ENCODE measurements around the gene NAV2.

Gene NAV2

DNA sequence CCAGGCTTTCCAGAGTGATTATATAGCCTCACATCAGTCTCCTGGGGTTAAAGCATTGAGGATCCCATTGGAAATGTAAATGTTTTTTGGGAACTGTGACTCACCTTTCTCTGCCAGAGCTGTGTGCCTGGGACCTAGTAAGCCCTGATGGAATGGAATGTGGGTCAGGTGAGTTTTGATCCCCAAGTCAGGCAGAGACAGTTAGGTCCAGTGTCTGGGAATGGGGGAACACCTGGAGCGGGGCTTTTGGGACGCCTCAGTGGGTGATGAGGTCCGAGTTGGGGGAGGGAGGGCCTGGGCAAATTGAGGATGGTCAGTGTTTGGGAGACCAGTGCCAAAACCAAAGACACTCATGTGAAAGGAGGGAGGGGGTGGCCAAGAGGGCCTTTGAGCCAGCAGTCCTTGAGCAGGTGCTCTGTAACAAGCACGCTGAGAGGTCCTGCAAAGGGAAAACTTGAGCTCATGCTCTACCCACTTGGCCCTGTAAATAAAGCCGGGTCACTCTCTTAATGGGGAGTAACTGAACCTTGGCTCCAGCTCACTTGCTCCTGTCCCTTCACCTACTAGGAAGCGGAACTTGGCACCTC, 104.7 kb downstream of the NAV2 start:
- H3K36me3 ChIP-seq (ENCODE audit: insufficient read depth, low read length) = no peaks in the 10 kb centered on the region

DNA sequence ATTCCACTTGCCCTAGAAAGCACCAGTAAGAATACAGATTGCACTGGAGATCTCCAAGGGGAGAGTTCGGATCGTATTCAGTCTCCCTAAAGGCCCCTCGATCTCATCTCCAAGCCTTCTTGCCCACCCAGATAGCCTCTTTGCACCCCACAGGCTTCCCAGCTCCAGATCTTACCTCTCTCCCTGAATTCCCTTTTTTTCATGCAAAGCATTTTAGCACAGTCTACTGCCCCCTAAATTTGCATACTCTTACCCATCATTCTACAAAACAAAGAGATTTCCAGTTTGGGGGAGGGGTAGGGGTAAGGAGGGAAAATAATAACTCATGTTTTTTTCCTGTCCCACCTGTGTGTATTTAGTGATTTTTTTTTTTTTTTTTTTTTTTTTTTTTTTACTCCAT, 105.2 kb downstream of the NAV2 start:
- Histone ChIP-seq H3K4me1 (ENCODE audit: insufficient read depth, low read length) (peaks cover 53% of the 10 kb centered on the region), H3K9ac (ENCODE audit: low read depth, low read length) (peak overlapping the region; percentile 26), H3K36me3 (ENCODE audit: insufficient read depth, low read length) (no peaks in the 10 kb centered on the region)

More for the DNA sequence above, 104.7 kb downstream of the NAV2 start:
- Histone ChIP-seq H3K4me1 (ENCODE audit: insufficient read depth, low read length) (peaks cover 51% of the 10 kb centered on the region), H3K9me3 (ENCODE audit: control insufficient read depth, insufficient read depth, low read length) (no peaks in the 10 kb centered on the region), H3K9ac (ENCODE audit: low read depth, low read length) (peak overlapping the region; percentile 26)

DNA sequence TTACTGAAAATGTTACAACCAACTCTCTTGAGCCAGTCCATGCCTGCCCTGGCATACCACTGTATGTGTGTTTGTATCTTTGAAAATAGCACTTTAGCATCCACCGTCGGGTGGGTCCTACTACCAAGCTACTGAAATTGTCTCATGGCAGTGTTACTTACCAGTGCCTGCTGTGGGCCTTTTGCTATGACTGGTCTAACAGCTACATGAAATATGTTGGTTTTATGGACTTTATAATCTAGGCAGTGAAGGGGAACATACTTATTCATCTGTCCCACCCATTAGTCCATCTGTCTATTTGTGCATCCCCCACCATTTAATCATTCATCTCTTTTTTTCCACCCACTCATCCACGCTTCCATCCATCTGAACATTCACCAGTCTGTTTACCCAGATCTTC, 106.0 kb downstream of the NAV2 start:
- Histone ChIP-seq H3K4me1 (ENCODE audit: insufficient read depth, low read length) (peaks cover 53% of the 10 kb centered on the region), H3K36me3 (ENCODE audit: insufficient read depth, low read length) (no peaks in the 10 kb centered on the region), H3K9ac (ENCODE audit: low read depth, low read length) (no peak overlapping the region), H3K9me3 (ENCODE audit: control insufficient read depth, insufficient read depth, low read length) (no peaks in the 10 kb centered on the region)

More for the DNA sequence above, 105.2 kb downstream of the NAV2 start:
- no peaks in the 10 kb centered on the region for H3K9me3 ChIP-seq (ENCODE audit: control insufficient read depth, insufficient read depth, low read length)

DNA sequence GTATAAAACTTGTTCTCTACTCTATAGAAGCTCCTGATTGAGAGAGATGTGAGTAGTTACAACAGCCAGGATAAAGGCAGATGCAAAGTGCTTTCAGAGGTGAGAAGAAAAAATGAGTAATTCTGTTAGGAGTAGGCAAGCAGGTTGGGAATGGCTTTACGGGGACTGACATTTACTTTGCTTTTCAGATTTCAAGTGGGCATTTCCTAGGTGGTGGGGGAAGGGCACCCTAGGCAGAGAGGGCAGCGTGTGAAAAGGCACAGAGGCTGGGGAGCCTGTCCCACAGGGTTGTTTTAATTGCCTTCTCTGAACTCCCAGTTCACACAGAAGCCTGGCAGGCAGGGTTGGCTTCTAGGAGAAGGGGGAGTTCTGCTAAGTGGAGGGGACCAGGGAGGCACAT, 106.5 kb downstream of the NAV2 start:
- H3K4me1 ChIP-seq (ENCODE audit: insufficient read depth, low read length) = peaks cover 50% of the 10 kb centered on the region
- H3K9me3 ChIP-seq (ENCODE audit: control insufficient read depth, insufficient read depth, low read length) = no peaks in the 10 kb centered on the region
- no peaks in the 10 kb centered on the region for H3K36me3 ChIP-seq (ENCODE audit: insufficient read depth, low read length)
- H3K9ac ChIP-seq (ENCODE audit: low read depth, low read length) = no peak overlapping the region

DNA sequence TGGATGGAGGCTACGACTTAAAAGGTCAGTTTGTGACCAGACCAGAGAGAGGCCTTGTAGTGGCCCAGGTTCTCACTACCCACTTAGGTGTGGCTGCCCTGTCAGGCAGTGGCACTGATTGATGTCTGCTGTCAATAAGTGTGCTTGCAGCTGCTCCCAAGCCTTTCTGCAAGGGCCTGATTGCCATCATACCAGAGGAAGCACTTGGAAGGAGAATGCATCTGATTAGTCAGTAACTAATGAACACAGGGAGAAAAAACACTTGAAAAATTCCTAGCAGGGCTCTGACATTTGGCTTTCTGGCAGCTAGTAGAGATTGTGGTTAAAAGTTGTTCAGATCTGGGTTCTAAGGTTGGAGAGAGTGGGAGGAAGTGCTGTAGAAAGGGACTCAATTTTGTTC, 107.5 kb downstream of the NAV2 start:
- H3K4me1 ChIP-seq (ENCODE audit: insufficient read depth, low read length) = peaks cover 42% of the 10 kb centered on the region
- no peak overlapping the region for H3K9ac ChIP-seq (ENCODE audit: low read depth, low read length)
- H3K36me3 ChIP-seq (ENCODE audit: insufficient read depth, low read length) = no peaks in the 10 kb centered on the region

DNA sequence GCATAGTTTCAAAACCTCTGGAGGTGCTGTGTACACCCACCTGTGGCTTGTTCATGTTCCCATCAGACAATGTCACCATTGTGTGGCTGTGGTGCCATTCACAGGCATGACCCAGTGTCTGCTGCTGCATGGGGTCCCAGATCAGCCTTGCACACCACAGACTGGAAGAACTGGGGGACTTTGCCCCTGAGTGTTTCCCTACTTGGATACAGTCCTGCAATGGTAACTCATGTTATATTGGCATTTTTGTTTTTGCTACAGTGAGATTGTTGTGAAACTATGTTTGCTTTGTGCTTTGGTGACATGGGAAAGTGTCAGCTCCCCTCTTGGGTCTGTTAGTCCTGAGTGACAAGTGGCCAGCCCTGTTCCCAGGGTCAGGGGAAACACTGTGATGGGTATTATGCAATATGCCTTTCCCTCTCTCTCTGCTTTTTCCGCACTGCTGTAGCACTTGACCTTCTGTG, 108.8 kb downstream of the NAV2 start:
- peaks cover 31% of the 10 kb centered on the region for H3K4me1 ChIP-seq (ENCODE audit: insufficient read depth, low read length)
- H3K9me3 ChIP-seq (ENCODE audit: control insufficient read depth, insufficient read depth, low read length) = no peaks in the 10 kb centered on the region
- H3K9ac ChIP-seq (ENCODE audit: low read depth, low read length) = no peak overlapping the region
- H3K36me3 ChIP-seq (ENCODE audit: insufficient read depth, low read length) = no peaks in the 10 kb centered on the region

More for the DNA sequence above, 107.5 kb downstream of the NAV2 start:
- no peaks in the 10 kb centered on the region for H3K9me3 ChIP-seq (ENCODE audit: control insufficient read depth, insufficient read depth, low read length)

DNA sequence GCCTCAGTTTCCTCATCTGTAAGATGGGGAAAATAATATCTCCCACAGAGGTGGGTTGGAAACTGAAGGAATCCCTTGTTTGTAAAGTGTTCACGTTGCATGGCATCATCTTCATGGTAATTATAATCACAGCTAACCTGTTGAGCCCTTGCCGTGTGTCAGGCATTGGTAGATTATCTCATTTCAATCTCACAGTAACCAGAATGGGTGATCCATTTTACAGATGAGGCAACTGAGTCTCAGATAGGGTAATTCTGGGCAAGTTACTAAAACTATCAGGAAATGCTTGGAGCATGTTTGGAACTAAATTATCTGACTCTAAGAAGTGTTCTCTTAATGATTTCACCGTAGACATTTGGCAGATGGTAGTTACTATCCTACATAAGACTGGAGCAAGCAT, 109.4 kb downstream of the NAV2 start:
- no peak overlapping the region for H3K9ac ChIP-seq (ENCODE audit: low read depth, low read length)
- H3K4me1 ChIP-seq (ENCODE audit: insufficient read depth, low read length) = peaks cover 36% of the 10 kb centered on the region
- no peaks in the 10 kb centered on the region for H3K36me3 ChIP-seq (ENCODE audit: insufficient read depth, low read length)
- no peaks in the 10 kb centered on the region for H3K9me3 ChIP-seq (ENCODE audit: control insufficient read depth, insufficient read depth, low read length)

DNA sequence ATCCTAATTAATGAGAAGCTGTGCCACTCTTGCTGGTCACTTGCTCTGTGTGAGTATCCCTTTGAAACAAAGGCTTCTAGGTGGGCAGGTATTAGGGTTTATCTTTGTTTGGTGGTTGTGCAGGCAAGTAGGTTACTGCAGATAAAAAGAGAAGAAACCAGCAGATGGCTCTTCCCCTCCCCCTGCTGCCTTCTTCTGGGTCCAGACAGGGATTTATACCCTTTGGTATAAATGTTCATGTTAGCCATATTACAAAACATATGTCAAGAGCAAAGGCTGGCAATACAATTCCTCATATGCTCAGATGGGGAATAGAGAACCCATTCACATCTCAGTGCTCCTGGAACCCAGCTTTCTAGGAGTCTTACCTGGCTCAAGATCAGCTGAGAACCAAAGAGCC, 109.9 kb downstream of the NAV2 start:
- Histone ChIP-seq H3K36me3 (ENCODE audit: insufficient read depth, low read length) (no peaks in the 10 kb centered on the region), H3K4me1 (ENCODE audit: insufficient read depth, low read length) (peaks cover 37% of the 10 kb centered on the region), H3K9ac (ENCODE audit: low read depth, low read length) (no peak overlapping the region), H3K9me3 (ENCODE audit: control insufficient read depth, insufficient read depth, low read length) (no peaks in the 10 kb centered on the region)

DNA sequence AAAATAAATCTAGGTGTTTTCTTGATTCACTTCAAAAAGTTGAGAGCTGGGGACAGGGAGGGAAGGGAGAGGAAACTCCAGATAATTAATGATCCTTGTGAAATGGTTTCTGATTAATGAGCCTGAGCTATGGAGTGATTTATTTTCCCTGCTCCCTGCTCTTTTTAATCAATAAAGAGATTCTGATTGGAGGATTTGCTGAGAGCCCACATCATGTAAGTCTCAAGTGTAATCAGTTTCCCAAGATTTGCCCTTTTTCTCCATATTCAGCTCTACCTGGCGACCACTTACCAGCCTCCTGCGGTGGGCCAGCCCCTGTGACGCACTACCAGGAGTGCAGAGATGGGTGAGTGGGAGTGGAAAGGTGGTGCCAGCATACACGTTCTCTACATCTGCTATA, 114.0 kb downstream of the NAV2 start:
- Histone ChIP-seq H3K9ac (ENCODE audit: low read depth, low read length) (no peak overlapping the region), H3K9me3 (ENCODE audit: control insufficient read depth, insufficient read depth, low read length) (no peaks in the 10 kb centered on the region), H3K4me1 (ENCODE audit: insufficient read depth, low read length) (peaks cover 38% of the 10 kb centered on the region), H3K36me3 (ENCODE audit: insufficient read depth, low read length) (no peaks in the 10 kb centered on the region)

DNA sequence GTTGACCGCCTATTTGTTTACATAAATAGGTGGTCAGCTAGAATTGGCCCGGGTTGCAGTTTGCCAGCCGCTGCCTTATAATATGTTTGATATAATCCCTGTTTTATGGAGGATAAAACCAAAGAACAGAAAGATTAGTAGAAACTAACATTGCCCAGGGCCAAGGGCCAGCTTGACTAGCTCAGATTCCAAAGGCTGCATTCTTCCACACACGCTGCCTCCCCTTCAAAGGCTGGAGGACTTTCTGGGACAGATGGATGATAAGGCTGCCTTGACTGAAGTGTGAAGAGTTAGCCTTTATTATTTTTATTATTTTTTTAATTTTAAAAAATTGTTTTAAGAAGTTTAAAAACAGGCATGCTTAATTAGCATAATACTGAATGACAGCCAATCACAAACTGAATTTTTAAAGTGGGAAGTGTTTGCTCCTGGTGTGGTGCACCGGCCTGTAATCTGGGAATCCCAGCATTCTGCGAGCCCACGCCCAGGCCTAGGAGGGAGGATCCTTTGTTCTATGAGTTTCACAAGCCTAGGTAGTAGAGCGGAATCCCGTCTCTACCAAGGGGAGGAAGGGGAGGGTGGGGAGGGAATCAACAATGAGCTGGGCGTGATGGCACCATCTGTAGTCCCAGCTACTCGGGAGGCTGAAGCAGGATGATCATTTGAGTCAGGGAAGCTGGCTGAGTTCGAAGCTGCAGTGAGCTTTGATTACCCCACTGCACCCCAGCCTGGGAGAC, 114.9 kb downstream of the NAV2 start:
- no peaks in the 10 kb centered on the region for H3K9me3 ChIP-seq (ENCODE audit: control insufficient read depth, insufficient read depth, low read length)
- peaks cover 34% of the 10 kb centered on the region for H3K4me1 ChIP-seq (ENCODE audit: insufficient read depth, low read length)
- no peak overlapping the region for H3K9ac ChIP-seq (ENCODE audit: low read depth, low read length)
- peaks cover 2% of the 10 kb centered on the region; the same call in 1 of the 2 replicates for H3K36me3 ChIP-seq (ENCODE audit: insufficient read depth, low read length)

DNA sequence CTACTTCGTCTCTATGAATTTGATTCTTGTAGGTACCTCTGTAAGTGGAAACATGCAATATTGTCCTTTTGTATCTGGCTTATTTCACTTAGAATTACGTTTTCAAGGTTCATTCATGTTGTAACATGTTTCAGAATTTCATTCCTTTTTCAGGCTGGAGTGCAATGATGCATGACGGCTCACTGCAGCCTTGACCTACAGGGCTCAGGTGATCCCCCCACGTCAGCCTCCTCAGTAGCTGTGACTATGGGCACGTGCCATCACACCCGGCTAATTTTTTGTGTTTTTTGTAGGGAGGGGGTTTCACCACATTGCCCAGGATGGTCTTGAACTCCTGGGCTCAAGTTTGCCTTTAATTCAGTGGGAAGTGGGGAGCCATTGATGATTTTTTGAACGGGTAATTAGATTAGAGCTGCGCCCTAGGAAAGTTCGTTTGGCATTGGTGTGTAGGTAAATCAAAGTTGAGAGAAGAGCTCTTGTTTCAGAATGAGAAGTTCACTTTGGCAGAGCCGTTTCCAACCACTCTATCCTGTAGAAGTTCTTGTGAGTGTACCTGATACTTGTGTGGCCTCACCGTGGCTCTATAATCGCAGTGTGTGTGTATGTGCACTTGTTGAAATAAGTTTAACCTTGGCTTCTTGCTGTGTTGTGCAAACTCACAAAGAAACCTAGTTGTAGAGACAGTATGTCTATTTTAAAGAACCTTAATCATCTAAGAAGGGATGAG, 115.9 kb downstream of the NAV2 start:
- peaks cover 10% of the 10 kb centered on the region; the same call in 1 of the 2 replicates for H3K36me3 ChIP-seq (ENCODE audit: insufficient read depth, low read length)
- no peak overlapping the region for H3K9ac ChIP-seq (ENCODE audit: low read depth, low read length)
- peaks cover 34% of the 10 kb centered on the region for H3K4me1 ChIP-seq (ENCODE audit: insufficient read depth, low read length)
- H3K9me3 ChIP-seq (ENCODE audit: control insufficient read depth, insufficient read depth, low read length) = 0 out of 2 replicates have a peak, but pooled peaks cover 4% of the 10 kb centered on the region

DNA sequence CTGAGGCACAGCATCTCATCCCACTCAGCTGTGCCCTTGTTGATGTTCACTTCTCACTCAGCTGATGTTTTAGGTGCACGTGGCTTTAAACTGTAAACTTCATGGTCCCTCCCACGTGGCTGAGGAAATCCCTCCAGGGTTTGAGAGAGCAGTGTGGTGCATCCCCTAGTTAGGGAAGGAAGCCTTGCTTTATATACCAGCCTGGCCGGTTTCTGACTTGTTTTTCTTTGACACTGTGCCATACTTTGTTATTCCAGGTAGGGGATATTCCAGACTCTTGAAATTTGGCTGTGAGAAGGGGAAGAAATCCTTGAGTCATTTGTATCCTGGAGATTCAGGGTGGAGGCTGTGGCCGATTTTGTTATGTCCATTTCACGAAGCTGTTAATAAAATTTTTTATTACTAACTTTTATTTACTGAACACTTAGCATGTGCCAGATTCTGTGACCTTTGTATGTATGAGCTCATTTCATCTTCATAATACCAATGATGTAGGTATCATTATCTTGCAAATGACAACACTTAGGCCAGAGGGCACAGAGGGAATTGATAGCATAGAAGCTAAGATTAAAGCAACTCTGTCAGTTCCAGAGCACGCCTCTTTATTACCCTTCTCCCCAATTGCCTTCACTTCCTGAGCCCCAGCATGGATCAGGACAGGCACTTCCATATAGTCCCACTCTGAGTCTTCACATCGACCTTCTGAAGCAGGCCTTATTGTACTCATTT, 116.6 kb downstream of the NAV2 start:
- H3K4me1 ChIP-seq (ENCODE audit: insufficient read depth, low read length) = peaks cover 34% of the 10 kb centered on the region
- no peak overlapping the region for H3K9ac ChIP-seq (ENCODE audit: low read depth, low read length)
- 0 out of 2 replicates have a peak, but pooled peaks cover 4% of the 10 kb centered on the region for H3K9me3 ChIP-seq (ENCODE audit: control insufficient read depth, insufficient read depth, low read length)
- H3K36me3 ChIP-seq (ENCODE audit: insufficient read depth, low read length) = peaks cover 12% of the 10 kb centered on the region; the same call in 1 of the 2 replicates

DNA sequence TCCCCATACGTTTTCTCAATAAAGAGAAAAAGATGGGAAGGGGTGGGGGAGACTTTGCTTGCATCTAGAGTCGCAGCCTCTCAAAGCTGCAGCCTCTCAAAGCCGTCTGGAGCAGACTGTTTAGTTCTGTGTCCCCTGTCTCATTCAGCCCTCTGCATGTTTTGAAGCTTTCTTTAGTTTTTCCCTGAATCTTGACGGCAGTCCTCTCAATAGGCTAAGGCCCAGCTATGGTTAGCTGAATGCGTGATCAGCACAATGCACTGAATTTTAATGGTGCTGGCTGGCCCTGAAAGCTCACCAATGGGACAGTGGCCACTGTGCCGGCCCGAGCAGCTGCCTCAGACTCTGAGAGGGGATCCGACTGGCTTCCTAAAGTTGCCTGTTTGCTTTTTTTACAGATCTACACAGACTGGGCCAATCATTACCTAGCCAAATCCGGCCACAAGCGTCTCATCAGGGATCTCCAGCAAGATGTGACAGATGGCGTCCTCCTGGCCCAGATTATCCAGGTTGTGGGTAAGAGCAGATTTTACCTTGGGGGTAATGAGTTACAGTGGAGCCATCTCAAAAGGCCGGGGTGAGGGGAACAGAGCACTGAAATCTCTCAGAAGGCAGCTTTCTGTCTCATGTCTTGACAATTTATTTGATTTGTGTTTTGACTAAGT, 119.6 kb downstream of the NAV2 start:
- Histone ChIP-seq H3K9ac (ENCODE audit: low read depth, low read length) (no peak overlapping the region), H3K9me3 (ENCODE audit: control insufficient read depth, insufficient read depth, low read length) (0 out of 2 replicates have a peak, but pooled peaks cover 4% of the 10 kb centered on the region), H3K4me1 (ENCODE audit: insufficient read depth, low read length) (peaks cover 24% of the 10 kb centered on the region), H3K36me3 (ENCODE audit: insufficient read depth, low read length) (peaks cover 12% of the 10 kb centered on the region; the same call in 1 of the 2 replicates)

All from ES-I3 (cell line).